Vagina (tissue), 2 donors: ENCODE data around the gene PIK3CB.

ENCODE experiments used
- CTCF ChIP-seq, 3 experiments: fragments of 450-650 bp in 2 of 3; fragments of 200-600 bp in 1 of 3; sonication (generic) in 1 of 3; IDR thresholded peaks; one replicate each; pipeline ENCODE4 v1.5.1; 2017 to 2019; ENCODE audit warnings: antibody characterized with exemption in 3 of 3, mild to moderate bottlenecking in 2 of 3, moderate library complexity in 2 of 3
- POLR2A ChIP-seq, 2 donors: fragments of 450-650 bp; IDR thresholded peaks; one replicate each; pipeline ENCODE4 v1.6.1; 2017; ENCODE audit warnings: antibody characterized with exemption in 2 of 2, mild to moderate bottlenecking in 2 of 2, moderate library complexity in 2 of 2
- POLR2AphosphoS5 ChIP-seq, 2 donors: sonication (generic); formaldehyde crosslinking; IDR thresholded peaks; one replicate each; pipeline ENCODE4 v1.9.0; 2017; ENCODE audit warnings: antibody characterized with exemption in 2 of 2, mild to moderate bottlenecking in 2 of 2, low read depth in 1 of 2; ENCODE audit not compliant: insufficient read depth in 1 of 2

- no peak for TF ChIP-seq CTCF (IDR thresholded peaks at IDR 0.05)
- TF ChIP-seq POLR2A (IDR thresholded peaks at IDR 0.05), result no peak
- no peak for TF ChIP-seq POLR2AphosphoS5 (IDR thresholded peaks at IDR 0.05; ENCODE audit: insufficient read depth in 1 of 2, low read depth in 1 of 2)
Observed at GRCh38 chr3:138740072-138740471, 94.7 kb downstream of the PIK3CB start.
